ENCODE measurements around the gene PCK1.

DNA sequence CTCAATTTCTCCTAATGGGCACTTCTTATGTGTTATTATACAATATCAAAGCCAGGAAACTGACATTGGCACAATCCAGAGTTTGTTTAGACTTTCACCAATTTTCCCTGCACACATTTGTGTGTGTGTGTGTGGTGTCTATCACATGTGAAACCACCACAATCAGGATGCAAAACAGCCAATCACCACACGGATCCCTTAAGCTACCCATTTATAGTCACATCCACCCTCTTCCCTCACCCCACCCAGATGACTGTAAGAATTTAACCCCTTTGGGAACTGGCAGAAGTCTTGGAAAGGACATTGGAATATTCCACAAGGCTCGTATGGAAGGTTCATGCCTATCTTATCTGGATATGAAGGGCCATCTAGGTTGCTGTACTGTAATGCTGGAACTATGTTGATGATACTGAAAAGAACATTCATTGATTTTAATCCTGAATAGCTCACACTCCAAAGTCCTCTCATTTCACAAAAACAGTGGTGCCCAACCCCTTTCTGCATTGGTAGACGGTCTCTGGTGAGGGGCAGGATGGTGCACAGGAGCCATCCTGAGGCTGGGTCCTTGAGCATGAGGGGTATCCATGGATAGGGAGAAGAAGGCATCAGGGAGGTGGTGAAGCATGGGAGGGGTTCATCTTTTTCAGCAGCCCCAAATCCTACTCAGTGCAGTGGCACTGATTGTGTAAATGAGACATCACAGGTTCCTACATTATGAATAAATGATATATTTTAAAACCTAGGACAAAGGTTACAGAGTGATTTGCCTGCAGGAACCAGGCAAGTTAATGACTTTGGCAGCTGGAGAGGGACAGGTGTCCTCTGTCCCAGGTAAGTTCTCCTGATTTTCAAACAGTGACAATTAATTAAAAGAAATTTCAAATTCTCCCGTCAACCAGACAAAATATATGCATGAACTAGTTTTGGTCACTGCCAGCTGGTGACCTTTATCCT lies 23.9 kb upstream of the PCK1 start:
- TF ChIP-seq, protein P1, sequence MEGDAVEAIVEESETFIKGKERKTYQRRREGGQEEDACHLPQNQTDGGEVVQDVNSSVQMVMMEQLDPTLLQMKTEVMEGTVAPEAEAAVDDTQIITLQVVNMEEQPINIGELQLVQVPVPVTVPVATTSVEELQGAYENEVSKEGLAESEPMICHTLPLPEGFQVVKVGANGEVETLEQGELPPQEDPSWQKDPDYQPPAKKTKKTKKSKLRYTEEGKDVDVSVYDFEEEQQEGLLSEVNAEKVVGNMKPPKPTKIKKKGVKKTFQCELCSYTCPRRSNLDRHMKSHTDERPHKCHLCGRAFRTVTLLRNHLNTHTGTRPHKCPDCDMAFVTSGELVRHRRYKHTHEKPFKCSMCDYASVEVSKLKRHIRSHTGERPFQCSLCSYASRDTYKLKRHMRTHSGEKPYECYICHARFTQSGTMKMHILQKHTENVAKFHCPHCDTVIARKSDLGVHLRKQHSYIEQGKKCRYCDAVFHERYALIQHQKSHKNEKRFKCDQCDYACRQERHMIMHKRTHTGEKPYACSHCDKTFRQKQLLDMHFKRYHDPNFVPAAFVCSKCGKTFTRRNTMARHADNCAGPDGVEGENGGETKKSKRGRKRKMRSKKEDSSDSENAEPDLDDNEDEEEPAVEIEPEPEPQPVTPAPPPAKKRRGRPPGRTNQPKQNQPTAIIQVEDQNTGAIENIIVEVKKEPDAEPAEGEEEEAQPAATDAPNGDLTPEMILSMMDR (IDR thresholded peaks at IDR 0.05; ENCODE audit: low read depth, low read length, missing input control): no peak
- TF ChIP-seq SP1 (IDR thresholded peaks at IDR 0.05) (peak; percentile 80), TAF1 (conservative IDR thresholded peaks at IDR 0.05) (no peak), GABPA (IDR thresholded peaks at IDR 0.05 in 1 of 2, conservative IDR thresholded peaks at IDR 0.05 in 1 of 2) (no peak), YY1 (IDR thresholded peaks at IDR 0.05) (peak; percentile 38), NR2F2 (IDR thresholded peaks at IDR 0.05) (no peak), HNF4G (IDR thresholded peaks at IDR 0.05) (peak; percentile 54), EGR1 (IDR thresholded peaks at IDR 0.05; ENCODE audit: low read depth in 2 of 2) (no peak), JUND (IDR thresholded peaks at IDR 0.05) (no peak)
- TF ChIP-seq, protein P2, sequence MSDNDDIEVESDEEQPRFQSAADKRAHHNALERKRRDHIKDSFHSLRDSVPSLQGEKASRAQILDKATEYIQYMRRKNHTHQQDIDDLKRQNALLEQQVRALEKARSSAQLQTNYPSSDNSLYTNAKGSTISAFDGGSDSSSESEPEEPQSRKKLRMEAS (IDR thresholded peaks at IDR 0.05): no peak
- TF ChIP-seq, protein P3, sequence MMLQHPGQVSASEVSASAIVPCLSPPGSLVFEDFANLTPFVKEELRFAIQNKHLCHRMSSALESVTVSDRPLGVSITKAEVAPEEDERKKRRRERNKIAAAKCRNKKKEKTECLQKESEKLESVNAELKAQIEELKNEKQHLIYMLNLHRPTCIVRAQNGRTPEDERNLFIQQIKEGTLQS (IDR thresholded peaks at IDR 0.05): no peak
- TF ChIP-seq, protein P4, sequence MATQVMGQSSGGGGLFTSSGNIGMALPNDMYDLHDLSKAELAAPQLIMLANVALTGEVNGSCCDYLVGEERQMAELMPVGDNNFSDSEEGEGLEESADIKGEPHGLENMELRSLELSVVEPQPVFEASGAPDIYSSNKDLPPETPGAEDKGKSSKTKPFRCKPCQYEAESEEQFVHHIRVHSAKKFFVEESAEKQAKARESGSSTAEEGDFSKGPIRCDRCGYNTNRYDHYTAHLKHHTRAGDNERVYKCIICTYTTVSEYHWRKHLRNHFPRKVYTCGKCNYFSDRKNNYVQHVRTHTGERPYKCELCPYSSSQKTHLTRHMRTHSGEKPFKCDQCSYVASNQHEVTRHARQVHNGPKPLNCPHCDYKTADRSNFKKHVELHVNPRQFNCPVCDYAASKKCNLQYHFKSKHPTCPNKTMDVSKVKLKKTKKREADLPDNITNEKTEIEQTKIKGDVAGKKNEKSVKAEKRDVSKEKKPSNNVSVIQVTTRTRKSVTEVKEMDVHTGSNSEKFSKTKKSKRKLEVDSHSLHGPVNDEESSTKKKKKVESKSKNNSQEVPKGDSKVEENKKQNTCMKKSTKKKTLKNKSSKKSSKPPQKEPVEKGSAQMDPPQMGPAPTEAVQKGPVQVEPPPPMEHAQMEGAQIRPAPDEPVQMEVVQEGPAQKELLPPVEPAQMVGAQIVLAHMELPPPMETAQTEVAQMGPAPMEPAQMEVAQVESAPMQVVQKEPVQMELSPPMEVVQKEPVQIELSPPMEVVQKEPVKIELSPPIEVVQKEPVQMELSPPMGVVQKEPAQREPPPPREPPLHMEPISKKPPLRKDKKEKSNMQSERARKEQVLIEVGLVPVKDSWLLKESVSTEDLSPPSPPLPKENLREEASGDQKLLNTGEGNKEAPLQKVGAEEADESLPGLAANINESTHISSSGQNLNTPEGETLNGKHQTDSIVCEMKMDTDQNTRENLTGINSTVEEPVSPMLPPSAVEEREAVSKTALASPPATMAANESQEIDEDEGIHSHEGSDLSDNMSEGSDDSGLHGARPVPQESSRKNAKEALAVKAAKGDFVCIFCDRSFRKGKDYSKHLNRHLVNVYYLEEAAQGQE (IDR thresholded peaks at IDR 0.05): no peak
